NCI-H128 (cell line): Measurements from ENCODE around the gene TMEM41B.

Experiments
- DNase-seq: peaks from one replicate; lab custom pipeline; 2025; ENCODE audit not compliant: unreplicated experiment; lab: John Stamatoyannopoulos, UW

The TMEM41B gene

DNA sequence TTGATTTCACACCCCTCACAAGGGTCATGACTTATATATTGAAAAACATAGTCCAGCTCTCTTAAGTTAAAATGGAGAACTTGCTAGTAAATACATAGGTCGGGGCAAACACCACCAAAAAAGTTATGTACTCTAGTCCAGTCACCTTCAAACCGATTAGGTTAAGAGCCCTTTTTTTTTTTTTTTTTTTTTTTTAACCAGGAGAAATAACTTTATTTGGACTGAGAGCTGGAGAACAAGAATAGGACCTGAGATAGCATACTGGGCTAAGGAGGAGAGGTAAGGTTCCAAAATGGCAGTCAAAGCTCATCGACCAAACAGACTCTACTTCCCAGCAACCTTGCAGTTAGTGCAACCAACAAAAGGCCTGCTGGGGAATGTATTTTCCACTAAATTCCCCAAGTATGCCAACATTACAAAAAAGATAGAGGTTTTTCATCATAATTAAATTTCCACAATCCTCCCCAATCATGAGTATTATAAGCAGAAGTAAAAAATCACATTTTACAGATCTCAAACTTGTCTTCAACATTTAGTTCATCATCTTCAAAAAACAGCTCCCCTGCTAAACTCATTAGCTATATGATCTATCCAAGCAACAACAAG is 3.8 kb downstream of the TMEM41B start:
- no peak for DNase-seq

- no peak for DNase-seq
Observed at GRCh38 chr11:9304178-9304577, 10.2 kb downstream of the TMEM41B start.

DNA sequence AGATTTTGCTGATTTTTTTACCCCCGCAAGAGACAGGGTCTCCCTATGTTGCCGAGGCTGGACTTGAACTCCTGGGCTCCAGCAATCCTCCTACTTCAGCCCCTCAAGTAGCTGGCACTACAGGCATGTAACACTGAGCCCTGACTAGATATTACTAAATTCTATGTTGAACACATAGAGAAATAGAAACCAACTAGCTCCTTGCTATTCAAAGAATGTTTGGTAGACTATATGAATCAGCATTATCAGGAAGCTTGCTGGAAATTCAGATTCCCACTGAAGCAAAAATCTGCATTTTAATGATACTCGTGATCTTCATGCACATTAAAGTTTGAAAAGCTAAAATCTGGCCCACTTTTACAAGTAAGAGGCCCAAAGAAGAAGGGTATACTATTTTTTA is 11.9 kb downstream of the TMEM41B start:
- DNase-seq, result no peak

DNA sequence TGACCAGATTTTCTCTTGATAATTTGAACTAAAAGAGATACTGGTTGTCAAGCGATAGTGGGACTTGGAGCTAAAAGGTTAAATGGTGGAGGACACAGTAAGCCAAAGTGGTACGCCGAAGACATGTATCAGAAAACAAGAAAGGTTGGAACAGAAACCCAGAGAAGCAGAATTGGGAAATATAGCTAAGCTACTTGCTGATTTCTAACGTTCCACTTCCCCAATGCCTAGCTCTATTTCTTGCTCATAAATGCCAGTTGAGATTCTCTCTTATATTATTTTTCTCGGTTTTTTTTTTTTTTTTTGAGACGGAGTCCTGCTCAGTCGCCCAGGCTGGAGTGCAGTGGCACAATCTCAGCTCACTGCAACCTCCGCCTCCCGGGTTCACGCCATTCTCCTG is 12.7 kb downstream of the TMEM41B start:
- no peak for DNase-seq

DNA sequence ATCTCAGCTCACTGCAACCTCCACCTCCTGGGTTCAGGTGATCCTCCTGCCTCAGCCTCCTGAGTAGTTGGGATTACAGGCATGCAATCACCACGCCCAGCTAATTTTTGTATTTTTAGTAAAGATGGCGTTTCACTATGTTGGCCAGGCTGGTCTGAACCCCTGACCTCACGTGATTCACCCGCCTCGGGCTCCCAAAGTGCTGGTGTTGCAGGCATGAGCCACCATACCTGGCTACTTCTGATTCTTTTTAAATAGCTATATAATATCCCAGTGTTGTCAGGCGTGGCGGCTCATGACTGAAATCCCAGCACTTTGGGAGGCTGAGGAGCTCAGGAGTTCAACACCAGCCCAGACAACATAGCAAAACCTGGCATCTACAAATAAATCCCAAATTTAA is 20.7 kb downstream of the TMEM41B start:
- DNase-seq, result no peak

DNA sequence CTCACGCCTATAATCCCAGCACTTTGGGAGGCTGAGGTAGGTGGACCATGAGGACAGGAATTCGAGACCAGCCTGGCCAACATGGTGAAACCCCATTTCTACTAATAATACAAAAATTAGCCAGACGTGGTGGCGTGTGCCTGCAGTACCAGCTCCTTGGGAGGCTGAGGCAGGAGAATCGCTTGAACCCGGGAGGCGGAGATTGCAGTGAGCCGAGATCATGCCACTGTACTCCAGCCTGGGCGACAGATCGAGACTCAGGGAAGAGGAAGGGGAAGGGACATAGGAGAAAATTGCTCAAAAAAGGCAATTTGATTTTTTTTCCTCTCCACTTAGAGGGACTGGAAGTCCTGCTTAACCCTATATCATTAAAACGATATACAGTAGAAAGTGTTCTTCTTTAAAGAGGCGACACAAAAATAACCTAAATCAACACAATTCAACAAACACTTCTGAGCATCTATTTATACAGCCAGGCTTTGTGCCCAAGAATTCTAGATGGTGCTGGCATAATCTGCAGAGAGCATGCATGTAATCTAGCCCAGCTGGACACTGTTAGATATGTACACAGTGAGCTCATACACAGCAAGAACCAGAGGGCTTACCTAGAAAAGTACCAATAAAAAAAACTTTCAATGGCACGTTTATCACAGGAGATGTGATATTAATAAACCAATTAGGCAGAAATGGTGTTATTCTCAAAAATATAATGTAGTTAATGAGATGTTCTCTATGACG is 28.4 kb downstream of the TMEM41B start:
- no peak for DNase-seq

- peak; percentile 23 for DNase-seq
Observed at GRCh38 chr11:9280655-9281301, 33.6 kb downstream of the TMEM41B start.

DNA sequence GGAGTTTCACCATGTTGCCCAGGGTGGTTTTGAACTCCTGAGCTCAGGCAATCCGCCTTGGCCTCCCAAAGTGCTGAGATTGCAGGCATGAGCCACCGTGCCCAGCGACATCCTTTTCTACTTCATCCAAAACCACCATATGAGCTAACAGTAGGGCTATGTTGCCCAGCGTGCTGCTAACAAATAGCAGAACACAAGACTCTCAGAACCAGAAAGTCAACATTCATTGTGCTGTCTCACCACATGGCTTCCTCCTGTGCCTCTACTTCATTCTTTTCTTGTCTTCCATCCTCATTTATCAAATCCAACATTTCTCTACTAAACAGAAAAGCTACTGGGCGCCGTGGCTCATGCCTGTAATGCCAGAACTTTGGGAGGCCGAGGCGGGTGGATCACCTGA is 37.2 kb downstream of the TMEM41B start:
- no peak for DNase-seq

DNA sequence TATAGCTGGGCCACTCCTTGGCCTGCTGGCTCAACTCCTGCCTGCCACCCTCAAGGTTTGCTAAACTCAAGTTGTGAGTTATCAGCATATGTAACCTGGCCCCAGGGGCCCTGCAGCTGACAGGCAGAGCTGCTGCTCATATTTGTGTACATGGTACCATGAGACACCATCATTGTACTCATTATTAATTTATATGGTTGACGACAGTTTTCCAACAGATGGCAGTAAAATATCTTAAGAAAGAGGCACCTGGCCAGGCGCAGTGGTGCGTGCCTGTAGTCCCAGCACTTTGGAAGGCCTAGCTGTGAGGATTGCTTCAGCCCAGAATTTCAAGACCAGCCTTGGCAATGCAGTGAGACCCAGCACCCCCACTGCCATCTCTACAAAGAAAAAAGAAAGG is 37.8 kb downstream of the TMEM41B start:
- DNase-seq, result no peak

DNA sequence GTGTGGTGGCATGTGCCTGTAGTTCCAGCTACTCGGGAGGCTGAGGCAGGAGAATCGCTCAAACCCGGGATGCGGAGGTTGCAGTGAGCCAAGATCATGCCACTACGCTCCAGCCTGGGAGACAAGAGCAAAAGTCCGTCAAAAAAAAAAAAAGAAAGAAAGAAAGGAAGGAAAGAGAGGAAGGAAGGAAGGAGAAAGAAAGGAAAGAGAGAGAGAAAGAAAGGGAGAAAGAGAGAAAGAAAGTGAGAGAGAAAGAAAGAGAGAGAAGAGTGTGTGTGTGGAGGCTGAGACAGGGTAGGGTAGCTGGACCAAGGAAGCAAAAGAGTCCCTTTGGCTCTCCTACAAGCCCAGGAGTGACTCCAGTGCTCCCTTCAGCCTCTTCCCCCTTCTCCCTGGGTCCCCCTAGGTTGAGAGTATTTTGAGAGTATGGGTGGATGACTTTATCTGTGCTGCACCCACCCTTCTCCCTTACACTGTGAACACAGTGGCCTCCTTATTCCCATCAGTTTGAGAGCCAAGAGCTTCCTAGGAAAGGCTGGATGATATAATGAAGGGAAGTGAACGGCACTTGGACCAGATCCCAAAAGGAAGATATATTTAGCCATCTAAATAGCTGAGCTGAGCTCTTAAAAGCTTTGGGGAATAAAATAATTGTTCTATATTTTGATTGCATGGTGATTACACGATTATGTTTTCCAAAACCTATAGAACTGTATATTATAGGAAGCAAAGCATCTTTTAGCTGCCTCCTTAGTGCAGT is 39.7 kb downstream of the TMEM41B start:
- no peak for DNase-seq

- no peak for DNase-seq
Observed at GRCh38 chr11:9273376-9274336, 40.7 kb downstream of the TMEM41B start.

DNA sequence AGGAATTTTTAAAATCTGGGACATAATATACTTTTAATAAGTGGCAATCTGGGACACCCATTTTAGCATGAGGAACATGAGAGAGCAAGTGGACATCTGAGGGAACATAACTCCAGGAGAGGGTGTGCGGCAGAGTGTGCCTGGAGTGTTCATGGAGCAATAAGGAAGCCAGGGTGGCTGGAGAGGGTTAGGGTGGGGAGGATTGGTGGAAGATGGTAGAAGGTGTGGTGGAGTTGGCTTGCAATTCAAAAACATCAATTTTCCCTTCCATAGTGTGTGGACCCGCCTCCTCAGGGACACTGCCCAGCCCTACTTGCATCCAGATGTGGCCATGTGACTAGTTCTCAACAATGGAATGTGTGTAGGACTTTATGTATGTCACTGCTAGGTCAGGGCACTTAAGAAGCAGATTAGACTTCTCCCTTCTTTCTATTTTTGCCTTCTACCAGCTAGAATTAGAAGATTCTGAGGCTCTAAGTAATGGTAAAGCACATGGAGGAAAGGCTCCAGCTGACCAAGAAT is 44.8 kb downstream of the TMEM41B start:
- DNase-seq, result no peak

- no peak for DNase-seq
Observed at GRCh38 chr11:9267680-9268079, 46.7 kb downstream of the TMEM41B start.

DNA sequence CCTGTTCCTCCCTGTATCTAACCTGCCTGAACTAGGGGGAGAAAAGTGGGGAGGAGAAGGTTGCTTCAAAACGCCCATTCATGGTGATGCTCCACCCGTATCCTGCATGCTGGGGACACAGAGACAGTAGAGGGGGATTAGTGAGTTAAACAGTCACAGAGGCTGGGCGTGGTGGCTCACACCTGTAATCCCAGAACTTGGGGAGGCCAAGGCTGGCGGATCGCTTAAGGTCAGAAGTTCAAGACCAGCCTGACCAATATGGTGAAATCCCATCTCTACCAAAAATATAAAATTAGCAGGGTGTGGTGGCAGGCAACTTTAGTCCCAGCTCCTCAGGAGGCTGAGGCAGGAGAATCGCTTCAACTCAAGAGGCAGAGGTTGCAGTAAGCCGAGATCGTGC is 47.5 kb downstream of the TMEM41B start:
- no peak for DNase-seq

GRCh38 chr11:9266132-9266736 is 48.2 kb downstream of the TMEM41B start:
- no peak for DNase-seq

DNA sequence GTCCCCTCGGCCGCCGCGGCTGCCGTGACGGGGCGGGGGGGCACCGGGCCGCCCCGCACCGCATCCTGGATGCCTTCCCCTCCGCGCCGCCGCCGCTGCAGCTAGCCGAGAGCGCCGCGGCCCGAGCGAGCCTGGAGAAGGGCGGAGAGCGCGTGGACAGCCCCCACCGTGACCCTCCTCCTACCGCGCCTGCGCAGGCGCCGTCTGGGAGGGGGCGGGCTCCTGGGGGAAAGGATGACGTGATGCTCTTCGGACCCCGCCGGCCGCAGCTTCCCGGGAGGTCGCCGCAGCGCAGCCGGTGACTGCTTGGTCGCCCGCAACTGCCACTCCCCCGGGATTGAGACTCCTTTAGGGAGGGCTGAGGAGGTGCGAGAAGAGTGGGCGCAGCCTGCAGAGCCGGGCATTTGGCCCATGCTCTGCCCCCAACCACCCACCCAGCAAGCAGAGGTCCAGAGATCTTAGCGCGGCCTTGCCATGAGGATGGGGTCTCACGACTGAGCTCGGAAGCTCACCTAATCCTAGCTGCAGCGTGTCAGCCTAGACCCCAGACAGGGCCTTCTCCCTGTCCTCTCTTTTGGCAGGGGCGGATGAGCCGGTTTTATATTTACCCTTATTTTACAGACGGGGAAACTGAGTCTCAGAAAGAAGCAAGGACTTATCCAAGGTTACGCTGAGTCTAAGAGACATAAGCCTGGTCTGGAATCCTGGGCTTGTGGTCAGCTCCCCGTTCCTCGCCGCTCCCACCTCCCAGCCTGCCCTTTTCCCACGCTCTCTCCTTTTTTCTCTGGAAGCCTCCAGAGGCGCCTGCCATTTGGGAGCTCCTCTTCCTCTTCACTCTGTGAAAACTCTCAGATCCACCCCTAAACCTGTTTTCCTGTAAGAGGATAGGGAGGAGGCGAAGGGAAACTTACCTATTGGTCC is 48.9 kb downstream of the TMEM41B start, which contains the start of gene DENND5A:
TSS of gene DENND5A (minus strand) at position 140 of the 921 bp plus-strand sequence. CDS start 281 bp downstream, outside the sequence.
- DNase-seq, result peak; percentile 46

- DNase-seq, result no peak
Observed at GRCh38 chr11:9264316-9265210, 49.8 kb downstream of the TMEM41B start.
